ENCODE measurements around the gene NVL. TPM values are rescaled to one million over a fixed set of nuclear protein-coding genes. Genes with fewer than 3 reads are reported as not detected.

Gene NVL
- total and polyA plus RNA-seq, 10 of the 15 experiments (the other 5 are each of a cell fraction or from before 2014, with no cell fraction given): 20.3 to 49.6 (median 35.2) TPM

- no peak for TF ChIP-seq SRF (IDR thresholded peaks at IDR 0.05; ENCODE audit: low read depth in 2 of 2, low read length in 2 of 2)
- TF ChIP-seq RELA (IDR thresholded peaks at IDR 0.05; ENCODE audit: borderline replicate concordance, partially characterized antibody): no peak
- TF ChIP-seq GATAD2B (conservative IDR thresholded peaks at IDR 0.05; ENCODE audit: low read depth): peak; percentile 16; the same call in 1 of the 2 replicates
- no peak for TF ChIP-seq ZNF274 (IDR thresholded peaks at IDR 0.05; ENCODE audit: insufficient read depth, insufficient read length)
- TF ChIP-seq SUZ12 (IDR thresholded peaks at IDR 0.05; ENCODE audit: unreplicated experiment): no peak
- TF ChIP-seq, protein P1, sequence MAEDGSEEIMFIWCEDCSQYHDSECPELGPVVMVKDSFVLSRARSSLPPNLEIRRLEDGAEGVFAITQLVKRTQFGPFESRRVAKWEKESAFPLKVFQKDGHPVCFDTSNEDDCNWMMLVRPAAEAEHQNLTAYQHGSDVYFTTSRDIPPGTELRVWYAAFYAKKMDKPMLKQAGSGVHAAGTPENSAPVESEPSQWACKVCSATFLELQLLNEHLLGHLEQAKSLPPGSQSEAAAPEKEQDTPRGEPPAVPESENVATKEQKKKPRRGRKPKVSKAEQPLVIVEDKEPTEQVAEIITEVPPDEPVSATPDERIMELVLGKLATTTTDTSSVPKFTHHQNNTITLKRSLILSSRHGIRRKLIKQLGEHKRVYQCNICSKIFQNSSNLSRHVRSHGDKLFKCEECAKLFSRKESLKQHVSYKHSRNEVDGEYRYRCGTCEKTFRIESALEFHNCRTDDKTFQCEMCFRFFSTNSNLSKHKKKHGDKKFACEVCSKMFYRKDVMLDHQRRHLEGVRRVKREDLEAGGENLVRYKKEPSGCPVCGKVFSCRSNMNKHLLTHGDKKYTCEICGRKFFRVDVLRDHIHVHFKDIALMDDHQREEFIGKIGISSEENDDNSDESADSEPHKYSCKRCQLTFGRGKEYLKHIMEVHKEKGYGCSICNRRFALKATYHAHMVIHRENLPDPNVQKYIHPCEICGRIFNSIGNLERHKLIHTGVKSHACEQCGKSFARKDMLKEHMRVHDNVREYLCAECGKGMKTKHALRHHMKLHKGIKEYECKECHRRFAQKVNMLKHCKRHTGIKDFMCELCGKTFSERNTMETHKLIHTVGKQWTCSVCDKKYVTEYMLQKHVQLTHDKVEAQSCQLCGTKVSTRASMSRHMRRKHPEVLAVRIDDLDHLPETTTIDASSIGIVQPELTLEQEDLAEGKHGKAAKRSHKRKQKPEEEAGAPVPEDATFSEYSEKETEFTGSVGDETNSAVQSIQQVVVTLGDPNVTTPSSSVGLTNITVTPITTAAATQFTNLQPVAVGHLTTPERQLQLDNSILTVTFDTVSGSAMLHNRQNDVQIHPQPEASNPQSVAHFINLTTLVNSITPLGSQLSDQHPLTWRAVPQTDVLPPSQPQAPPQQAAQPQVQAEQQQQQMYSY (CRISPR knock-in tag; IDR thresholded peaks at IDR 0.05): no peak
- TF ChIP-seq RB1 (IDR thresholded peaks at IDR 0.05; ENCODE audit: borderline replicate concordance): peak; percentile 93; the same call in 1 of the 2 replicates
- no peak for TF ChIP-seq E2F4 (IDR thresholded peaks at IDR 0.05; ENCODE audit: low read depth, low read length)
- TF ChIP-seq EED (IDR thresholded peaks at IDR 0.05; ENCODE audit: low read depth): peak; percentile 67; the same call in 1 of the 2 replicates
- TF ChIP-seq, protein P2, sequence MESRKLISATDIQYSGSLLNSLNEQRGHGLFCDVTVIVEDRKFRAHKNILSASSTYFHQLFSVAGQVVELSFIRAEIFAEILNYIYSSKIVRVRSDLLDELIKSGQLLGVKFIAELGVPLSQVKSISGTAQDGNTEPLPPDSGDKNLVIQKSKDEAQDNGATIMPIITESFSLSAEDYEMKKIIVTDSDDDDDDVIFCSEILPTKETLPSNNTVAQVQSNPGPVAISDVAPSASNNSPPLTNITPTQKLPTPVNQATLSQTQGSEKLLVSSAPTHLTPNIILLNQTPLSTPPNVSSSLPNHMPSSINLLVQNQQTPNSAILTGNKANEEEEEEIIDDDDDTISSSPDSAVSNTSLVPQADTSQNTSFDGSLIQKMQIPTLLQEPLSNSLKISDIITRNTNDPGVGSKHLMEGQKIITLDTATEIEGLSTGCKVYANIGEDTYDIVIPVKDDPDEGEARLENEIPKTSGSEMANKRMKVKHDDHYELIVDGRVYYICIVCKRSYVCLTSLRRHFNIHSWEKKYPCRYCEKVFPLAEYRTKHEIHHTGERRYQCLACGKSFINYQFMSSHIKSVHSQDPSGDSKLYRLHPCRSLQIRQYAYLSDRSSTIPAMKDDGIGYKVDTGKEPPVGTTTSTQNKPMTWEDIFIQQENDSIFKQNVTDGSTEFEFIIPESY (IDR thresholded peaks at IDR 0.05): peak; percentile 88
- no peak for TF ChIP-seq YBX1 (IDR thresholded peaks at IDR 0.05)
- no peak; a peak in 1 of 4 replicates for TF ChIP-seq BHLHE40 (IDR thresholded peaks at IDR 0.05; ENCODE audit: borderline replicate concordance in 1 of 2, low read depth in 2 of 2, low read length in 1 of 2)
- TF ChIP-seq IKZF2 (IDR thresholded peaks at IDR 0.05): peak; percentile 49 to 61; a peak in 1 of 4 replicates
- TF ChIP-seq KAT2A (conservative IDR thresholded peaks at IDR 0.05; ENCODE audit: control insufficient read depth, low read depth, low read length): no peak
- peak; percentile 55; the same call in 1 of the 2 replicates for TF ChIP-seq SIN3A (IDR thresholded peaks at IDR 0.05; ENCODE audit: low read depth, low read length)
- peak; percentile 51 for TF ChIP-seq ATF7 (IDR thresholded peaks at IDR 0.05; ENCODE audit: low read depth)
- no peak for TF ChIP-seq SREBF2 (IDR thresholded peaks at IDR 0.05; ENCODE audit: low read length)
- peak; percentile 94; the same call in 1 of the 2 replicates for TF ChIP-seq STAT1 (conservative IDR thresholded peaks at IDR 0.05)
- TF ChIP-seq, protein P3, sequence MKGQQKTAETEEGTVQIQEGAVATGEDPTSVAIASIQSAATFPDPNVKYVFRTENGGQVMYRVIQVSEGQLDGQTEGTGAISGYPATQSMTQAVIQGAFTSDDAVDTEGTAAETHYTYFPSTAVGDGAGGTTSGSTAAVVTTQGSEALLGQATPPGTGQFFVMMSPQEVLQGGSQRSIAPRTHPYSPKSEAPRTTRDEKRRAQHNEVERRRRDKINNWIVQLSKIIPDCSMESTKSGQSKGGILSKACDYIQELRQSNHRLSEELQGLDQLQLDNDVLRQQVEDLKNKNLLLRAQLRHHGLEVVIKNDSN (IDR thresholded peaks at IDR 0.05; ENCODE audit: borderline replicate concordance, extremely low read length, insufficient read depth, low read depth, low read length): no peak
- TF ChIP-seq NRF1 (conservative IDR thresholded peaks at IDR 0.05; ENCODE audit: low read depth, low read length): no peak
- no peak for TF ChIP-seq CBX5 (IDR thresholded peaks at IDR 0.05; ENCODE audit: low read depth)
Measured at GRCh38 chr1:224329842-224330753, at the start of gene NVL (continued).
